ENCODE data around the gene DSC1. TPM values are rescaled to one million over a fixed set of nuclear protein-coding genes. Genes with fewer than 3 reads are reported as not detected.

DSC1 gene
- total RNA-seq, 1 donor from 2014 or later: not detected

DNA sequence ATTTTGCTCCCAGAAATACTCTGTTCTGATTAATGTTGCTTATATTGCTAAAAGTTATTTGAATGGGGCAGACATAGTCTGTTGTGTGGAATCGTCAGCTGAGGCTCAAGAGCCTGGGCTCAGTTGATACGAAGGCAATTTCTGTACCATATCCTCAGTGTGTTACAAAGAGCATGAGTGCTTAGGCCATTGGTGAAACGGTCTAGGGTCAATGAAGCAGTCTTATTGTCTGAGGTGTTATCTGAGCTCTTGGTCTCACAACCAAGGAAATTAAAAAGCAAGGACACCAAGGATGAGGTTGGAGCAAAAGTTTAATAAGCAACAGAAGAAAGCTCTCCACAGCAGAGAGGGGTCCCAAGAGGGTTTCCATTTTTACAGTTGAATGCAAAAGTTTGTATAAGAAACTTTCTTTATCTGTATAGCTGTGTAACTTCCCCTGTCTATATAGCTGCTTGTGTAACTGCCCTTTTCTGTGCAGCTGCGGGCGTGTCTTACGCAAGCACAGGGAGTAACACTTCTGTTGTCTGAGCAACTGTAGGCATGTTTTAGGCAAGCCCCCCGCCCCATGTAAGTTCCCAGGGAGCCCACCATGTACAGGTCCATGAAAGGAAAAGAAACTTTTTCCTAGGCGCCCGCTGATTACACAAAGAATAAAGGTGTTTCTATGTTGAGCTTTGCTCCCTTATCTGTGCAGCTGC is 40.6 kb upstream of the DSC1 start:
- H3F3A ChIP-seq (ENCODE audit: low read depth): no peaks in the 10 kb centered on the region
- H3K9me3 ChIP-seq (ENCODE audit: low read depth): no peaks in the 10 kb centered on the region
- no peaks in the 10 kb centered on the region for H3K9me3 Mint-ChIP-seq
- H3K4me1 Mint-ChIP-seq: peaks cover 22% of the 10 kb centered on the region
- H3K4me1 ChIP-seq: peaks cover 11% of the 10 kb centered on the region
- H3K27ac ChIP-seq: no peak overlapping the region
- H3K9ac ChIP-seq: no peak overlapping the region
- H3K27me3 ChIP-seq: no peaks in the 10 kb centered on the region
- H4K20me1 ChIP-seq (ENCODE audit: low read depth): no peaks in the 10 kb centered on the region
- peaks cover 2% of the 10 kb centered on the region for H3K27me3 Mint-ChIP-seq (ENCODE audit: insufficient read depth, low read depth)
- DNase-seq (ENCODE audit: low spot score): no peak
- no peaks in the 10 kb centered on the region for H3K79me2 ChIP-seq (ENCODE audit: low read depth)
- H3K4me3 Mint-ChIP-seq: no peak overlapping the region
- peak overlapping the region; percentile 47 for H3K27ac Mint-ChIP-seq
- H3K36me3 ChIP-seq: no peaks in the 10 kb centered on the region
- TF ChIP-seq EZH2phosphoT487 (IDR thresholded peaks at IDR 0.05): no peak
- no peak for TF ChIP-seq EZH2 (IDR thresholded peaks at IDR 0.05)
- TF ChIP-seq, protein P1, sequence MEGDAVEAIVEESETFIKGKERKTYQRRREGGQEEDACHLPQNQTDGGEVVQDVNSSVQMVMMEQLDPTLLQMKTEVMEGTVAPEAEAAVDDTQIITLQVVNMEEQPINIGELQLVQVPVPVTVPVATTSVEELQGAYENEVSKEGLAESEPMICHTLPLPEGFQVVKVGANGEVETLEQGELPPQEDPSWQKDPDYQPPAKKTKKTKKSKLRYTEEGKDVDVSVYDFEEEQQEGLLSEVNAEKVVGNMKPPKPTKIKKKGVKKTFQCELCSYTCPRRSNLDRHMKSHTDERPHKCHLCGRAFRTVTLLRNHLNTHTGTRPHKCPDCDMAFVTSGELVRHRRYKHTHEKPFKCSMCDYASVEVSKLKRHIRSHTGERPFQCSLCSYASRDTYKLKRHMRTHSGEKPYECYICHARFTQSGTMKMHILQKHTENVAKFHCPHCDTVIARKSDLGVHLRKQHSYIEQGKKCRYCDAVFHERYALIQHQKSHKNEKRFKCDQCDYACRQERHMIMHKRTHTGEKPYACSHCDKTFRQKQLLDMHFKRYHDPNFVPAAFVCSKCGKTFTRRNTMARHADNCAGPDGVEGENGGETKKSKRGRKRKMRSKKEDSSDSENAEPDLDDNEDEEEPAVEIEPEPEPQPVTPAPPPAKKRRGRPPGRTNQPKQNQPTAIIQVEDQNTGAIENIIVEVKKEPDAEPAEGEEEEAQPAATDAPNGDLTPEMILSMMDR (IDR thresholded peaks at IDR 0.05): no peak
- H3K4me2 ChIP-seq: peak overlapping the region; percentile 17
- H3K36me3 Mint-ChIP-seq: no peaks in the 10 kb centered on the region
- H2AFZ ChIP-seq (replicated peaks): peak overlapping the region; percentile 76
- H3K4me3 ChIP-seq: no peak overlapping the region

DNA sequence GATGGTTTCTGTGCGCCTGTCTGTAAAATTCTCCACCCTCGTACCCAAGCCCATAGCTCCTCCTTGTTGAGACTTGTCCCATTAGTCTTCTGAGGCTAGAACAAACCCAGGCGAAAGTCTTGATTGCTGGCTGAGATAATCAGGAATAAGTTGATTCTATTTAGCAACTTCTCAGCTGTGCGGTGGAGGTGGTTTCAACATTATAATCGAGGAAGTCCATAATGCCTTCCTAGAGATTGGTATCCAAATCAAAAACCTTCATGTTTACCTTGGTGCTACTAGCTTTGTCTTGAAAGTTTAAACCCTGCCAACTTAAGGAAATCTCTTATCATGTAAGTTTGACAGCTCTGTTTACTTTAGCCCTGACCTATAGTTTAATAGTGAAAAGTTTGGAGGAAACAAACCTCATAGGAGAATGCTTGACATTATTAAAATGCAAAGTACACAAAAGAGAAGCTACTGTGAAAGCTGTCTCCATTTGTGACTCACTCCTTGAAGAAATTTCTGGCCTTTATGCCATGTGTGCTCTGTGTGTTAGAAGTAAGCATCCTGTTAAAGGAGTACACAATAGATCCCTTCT is 36.6 kb upstream of the DSC1 start:
- peak overlapping the region; percentile 14 for H3K27ac Mint-ChIP-seq

DNA sequence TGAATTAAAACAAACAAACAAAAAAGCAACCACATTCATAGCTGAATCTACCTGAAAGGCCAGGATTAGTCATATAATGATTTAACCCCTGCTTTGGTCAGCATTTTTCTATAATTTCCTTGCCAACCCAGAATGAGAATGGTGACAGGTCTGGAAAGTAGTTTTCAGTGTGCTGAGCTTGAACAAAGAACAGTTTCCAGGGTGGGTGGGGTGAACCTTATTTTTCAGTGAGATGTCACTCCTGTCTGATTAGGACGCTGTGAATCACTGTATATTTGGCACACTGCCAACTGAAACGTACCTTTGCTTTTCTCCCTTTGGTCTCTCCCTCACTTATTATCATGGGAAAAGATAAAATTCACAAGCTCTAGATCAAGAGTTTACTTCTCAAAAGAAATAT is 35.0 kb upstream of the DSC1 start:
- Histone ChIP-seq H3K4me3 (no peak overlapping the region), H3K9ac (no peak overlapping the region), H3K27ac (no peak overlapping the region), H3K79me2 (ENCODE audit: low read depth) (no peaks in the 10 kb centered on the region), H3K4me1 (no peaks in the 10 kb centered on the region), H3K9me3 (ENCODE audit: low read depth) (no peaks in the 10 kb centered on the region), H2AFZ (replicated peaks) (no peak overlapping the region), H3K36me3 (no peaks in the 10 kb centered on the region), H3K27me3 (no peaks in the 10 kb centered on the region), H4K20me1 (ENCODE audit: low read depth) (no peaks in the 10 kb centered on the region), H3K4me2 (no peak overlapping the region), H3F3A (ENCODE audit: low read depth) (no peaks in the 10 kb centered on the region)
- Mint-ChIP-seq H3K36me3 (no peaks in the 10 kb centered on the region), H3K27ac (no peak overlapping the region), H3K9me3 (no peaks in the 10 kb centered on the region), H3K4me1 (peaks cover 10% of the 10 kb centered on the region), H3K4me3 (no peak overlapping the region), H3K27me3 (ENCODE audit: insufficient read depth, low read depth) (no peaks in the 10 kb centered on the region)
- no peak for DNase-seq (ENCODE audit: low spot score)
- TF ChIP-seq EZH2 (IDR thresholded peaks at IDR 0.05) (no peak), EZH2phosphoT487 (IDR thresholded peaks at IDR 0.05) (no peak)
- TF ChIP-seq, protein P1 (IDR thresholded peaks at IDR 0.05): no peak

More for the DNA sequence above, 36.6 kb upstream of the DSC1 start:
- Histone ChIP-seq H3K27me3 (no peaks in the 10 kb centered on the region), H3K9ac (no peak overlapping the region), H4K20me1 (ENCODE audit: low read depth) (no peaks in the 10 kb centered on the region), H3K36me3 (no peaks in the 10 kb centered on the region), H3K79me2 (ENCODE audit: low read depth) (no peaks in the 10 kb centered on the region), H3K4me3 (no peak overlapping the region), H3K4me1 (peaks cover 11% of the 10 kb centered on the region), H2AFZ (replicated peaks) (peak overlapping the region; percentile 10), H3K9me3 (ENCODE audit: low read depth) (no peaks in the 10 kb centered on the region), H3F3A (ENCODE audit: low read depth) (no peaks in the 10 kb centered on the region), H3K27ac (no peak overlapping the region), H3K4me2 (no peak overlapping the region)
- Mint-ChIP-seq H3K9me3 (no peaks in the 10 kb centered on the region), H3K4me1 (peaks cover 12% of the 10 kb centered on the region), H3K36me3 (no peaks in the 10 kb centered on the region), H3K27me3 (ENCODE audit: insufficient read depth, low read depth) (no peaks in the 10 kb centered on the region), H3K4me3 (no peak overlapping the region)
- TF ChIP-seq EZH2 (IDR thresholded peaks at IDR 0.05): no peak
- TF ChIP-seq, protein P1 (IDR thresholded peaks at IDR 0.05): no peak
- no peak for TF ChIP-seq EZH2phosphoT487 (IDR thresholded peaks at IDR 0.05)
- no peak for DNase-seq (ENCODE audit: low spot score)
